Neural progenitor cell (in vitro differentiated cells): ENCODE measurements around the gene KDSR. TPM values are rescaled to one million over a fixed set of nuclear protein-coding genes. Genes with fewer than 3 reads are reported as not detected.
A peak's percentile ranks its signal among the peaks of the same experiment; 100 is the strongest.

Experiments
- DNase-seq: peaks from one replicate; pipeline ENCODE4 v3.0.0-alpha.2; 2016; ENCODE audit warnings: low spot score
- H2AFZ ChIP-seq: fragments of 200-600 bp; sonication (generic); replicated peaks from 2 replicates; pipeline ENCODE4 v1.6.1; 2016; ENCODE audit warnings: antibody characterized with exemption
- H3F3A ChIP-seq: fragments of 200-600 bp; sonication (generic); 2 replicates; pipeline ENCODE4 v1.6.1; 2016; ENCODE audit warnings: antibody characterized with exemption, low read depth
- H3K27ac ChIP-seq: fragments of 200-600 bp; sonication (generic); 2 replicates; pipeline ENCODE4 v1.5.1; 2016; ENCODE audit warnings: mild to moderate bottlenecking
- H3K27me3 ChIP-seq: fragments of 200-600 bp; sonication (generic); 2 replicates; pipeline ENCODE4 v1.6.1; 2016; ENCODE audit warnings: mild to moderate bottlenecking, moderate library complexity
- H3K36me3 ChIP-seq: fragments of 200-600 bp; sonication (generic); 2 replicates; pipeline ENCODE4 v1.5.1; 2016
- H3K4me1 ChIP-seq: fragments of 200-600 bp; sonication (generic); 2 replicates; pipeline ENCODE4 v1.6.1; 2016; ENCODE audit warnings: mixed run types
- H3K4me2 ChIP-seq: fragments of 200-600 bp; sonication (generic); 2 replicates; pipeline ENCODE4 v1.6.1; 2016
- H3K4me3 ChIP-seq: fragments of 200-600 bp; sonication (generic); 2 replicates; pipeline ENCODE4 v1.5.1; 2016
- H3K79me2 ChIP-seq: fragments of 200-600 bp; sonication (generic); 2 replicates; pipeline ENCODE4 v1.6.1; 2016; ENCODE audit warnings: low read depth
- H3K9ac ChIP-seq: fragments of 200-600 bp; sonication (generic); 2 replicates; pipeline ENCODE4 v1.6.1; 2016
- H3K9me3 ChIP-seq: fragments of 200-600 bp; sonication (generic); 2 replicates; pipeline ENCODE4 v1.5.1; 2016; ENCODE audit warnings: low read depth
- H4K20me1 ChIP-seq: fragments of 200-600 bp; sonication (generic); 2 replicates; pipeline ENCODE4 v1.6.1; 2016; ENCODE audit warnings: low read depth
- H3K27ac Mint-ChIP-seq: 3 replicates; pipeline ENCODE4 v1.8.0; 2021; ENCODE audit warnings: mixed read lengths
- H3K27me3 Mint-ChIP-seq: 2 replicates; pipeline ENCODE4 v1.8.0; 2022; ENCODE audit warnings: low read depth, mild to moderate bottlenecking, inconsistent platforms, moderate library complexity, mixed read lengths; ENCODE audit not compliant: insufficient read depth
- H3K36me3 Mint-ChIP-seq: 3 replicates; pipeline ENCODE4 v1.8.0; 2021; ENCODE audit warnings: mixed read lengths
- H3K4me1 Mint-ChIP-seq: 3 replicates; pipeline ENCODE4 v1.8.0; 2021; ENCODE audit warnings: mixed read lengths
- H3K4me3 Mint-ChIP-seq: 3 replicates; pipeline ENCODE4 v1.8.0; 2021; ENCODE audit warnings: mild to moderate bottlenecking, moderate library complexity, mixed read lengths
- H3K9me3 Mint-ChIP-seq: 3 replicates; pipeline ENCODE4 v1.8.0; 2020; ENCODE audit warnings: mixed read lengths
- EZH2 ChIP-seq: fragments of 200-600 bp; sonication (generic); IDR thresholded peaks from 2 replicates; pipeline ENCODE4 v1.6.1; 2017; ENCODE audit warnings: antibody characterized with exemption, mild to moderate bottlenecking, moderate library complexity
- EZH2phosphoT487 ChIP-seq: fragments of 200-600 bp; sonication (generic); IDR thresholded peaks from 2 replicates; pipeline ENCODE4 v1.6.1; 2017; ENCODE audit warnings: antibody characterized with exemption
- total RNA-seq: library from RNA; depleted of rRNA; stranded (reverse); fragments of >200 nt; gene quantifications from 2 replicates; pipeline ENCODE4 v1.2.3, GENCODE V29; 2015; ENCODE audit warnings: low replicate concordance
- TF ChIP-seq, protein P1 (sequence below): fragments of 200-600 bp; sonication (generic); IDR thresholded peaks from 2 replicates; pipeline ENCODE4 v1.5.1; 2017; ENCODE audit warnings: antibody characterized with exemption, mild to moderate bottlenecking

KDSR gene
- total RNA-seq, 1 donor from 2014 or later, result 20.6 TPM

- TF ChIP-seq EZH2 (no peak), EZH2phosphoT487 (no peak)
- TF ChIP-seq, protein P1, sequence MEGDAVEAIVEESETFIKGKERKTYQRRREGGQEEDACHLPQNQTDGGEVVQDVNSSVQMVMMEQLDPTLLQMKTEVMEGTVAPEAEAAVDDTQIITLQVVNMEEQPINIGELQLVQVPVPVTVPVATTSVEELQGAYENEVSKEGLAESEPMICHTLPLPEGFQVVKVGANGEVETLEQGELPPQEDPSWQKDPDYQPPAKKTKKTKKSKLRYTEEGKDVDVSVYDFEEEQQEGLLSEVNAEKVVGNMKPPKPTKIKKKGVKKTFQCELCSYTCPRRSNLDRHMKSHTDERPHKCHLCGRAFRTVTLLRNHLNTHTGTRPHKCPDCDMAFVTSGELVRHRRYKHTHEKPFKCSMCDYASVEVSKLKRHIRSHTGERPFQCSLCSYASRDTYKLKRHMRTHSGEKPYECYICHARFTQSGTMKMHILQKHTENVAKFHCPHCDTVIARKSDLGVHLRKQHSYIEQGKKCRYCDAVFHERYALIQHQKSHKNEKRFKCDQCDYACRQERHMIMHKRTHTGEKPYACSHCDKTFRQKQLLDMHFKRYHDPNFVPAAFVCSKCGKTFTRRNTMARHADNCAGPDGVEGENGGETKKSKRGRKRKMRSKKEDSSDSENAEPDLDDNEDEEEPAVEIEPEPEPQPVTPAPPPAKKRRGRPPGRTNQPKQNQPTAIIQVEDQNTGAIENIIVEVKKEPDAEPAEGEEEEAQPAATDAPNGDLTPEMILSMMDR, result no peak
- H2AFZ ChIP-seq, result no peak overlapping the region
- no peaks in the 10 kb centered on the region for H3K27me3 ChIP-seq
- Mint-ChIP-seq H3K36me3 (peaks cover 4% of the 10 kb centered on the region), H3K27me3 (peaks cover 7% of the 10 kb centered on the region), H3K4me1 (no peaks in the 10 kb centered on the region), H3K4me3 (no peak overlapping the region), H3K27ac (no peak overlapping the region), H3K9me3 (peaks cover 11% of the 10 kb centered on the region)
- H3K9ac ChIP-seq, result no peak overlapping the region
- H3K4me1 ChIP-seq, result no peaks in the 10 kb centered on the region
- no peaks in the 10 kb centered on the region for H3K79me2 ChIP-seq
- H4K20me1 ChIP-seq, result no peaks in the 10 kb centered on the region
- no peaks in the 10 kb centered on the region for H3K9me3 ChIP-seq
- H3K36me3 ChIP-seq, result no peaks in the 10 kb centered on the region
- H3K4me3 ChIP-seq, result no peak overlapping the region
- DNase-seq, result no peak
- no peak overlapping the region for H3K4me2 ChIP-seq
- no peaks in the 10 kb centered on the region for H3F3A ChIP-seq
- no peak overlapping the region for H3K27ac ChIP-seq
These were observed 7.5 kb upstream of the KDSR start for GRCh38 chr18:63374540-63374939.

GRCh38 chr18:63373161-63373560 lies 6.2 kb upstream of the KDSR start:
- no peaks in the 10 kb centered on the region for H4K20me1 ChIP-seq
- Mint-ChIP-seq H3K36me3 (peaks cover 8% of the 10 kb centered on the region), H3K9me3 (peaks cover 12% of the 10 kb centered on the region), H3K27me3 (peaks cover 5% of the 10 kb centered on the region), H3K27ac (no peak overlapping the region), H3K4me1 (peaks cover 3% of the 10 kb centered on the region), H3K4me3 (no peak overlapping the region)
- no peak overlapping the region for H3K27ac ChIP-seq
- no peak overlapping the region for H3K9ac ChIP-seq
- H3F3A ChIP-seq, result peaks cover 9% of the 10 kb centered on the region
- no peak for TF ChIP-seq EZH2
- no peak for TF ChIP-seq EZH2phosphoT487
- TF ChIP-seq, protein P1, result no peak
- no peaks in the 10 kb centered on the region for H3K27me3 ChIP-seq
- no peaks in the 10 kb centered on the region for H3K9me3 ChIP-seq
- DNase-seq, result no peak
- no peaks in the 10 kb centered on the region for H3K79me2 ChIP-seq
- H2AFZ ChIP-seq, result no peak overlapping the region
- H3K36me3 ChIP-seq, result no peaks in the 10 kb centered on the region
- no peaks in the 10 kb centered on the region for H3K4me1 ChIP-seq
- no peak overlapping the region for H3K4me3 ChIP-seq
- no peak overlapping the region for H3K4me2 ChIP-seq

- Histone ChIP-seq H3K27me3 (no peaks in the 10 kb centered on the region), H3K36me3 (no peaks in the 10 kb centered on the region), H3F3A (peaks cover 20% of the 10 kb centered on the region), H4K20me1 (peaks cover 17% of the 10 kb centered on the region), H3K79me2 (peaks cover 33% of the 10 kb centered on the region), H3K9ac (no peak overlapping the region), H3K4me1 (peaks cover 10% of the 10 kb centered on the region), H3K4me3 (peak overlapping the region; percentile 93), H3K9me3 (no peaks in the 10 kb centered on the region), H3K4me2 (peak overlapping the region; percentile 86), H3K27ac (no peak overlapping the region), H2AFZ (no peak overlapping the region)
- H3K4me1 Mint-ChIP-seq, result peaks cover 15% of the 10 kb centered on the region
- peak overlapping the region; percentile 83 for H3K4me3 Mint-ChIP-seq
- H3K36me3 Mint-ChIP-seq, result peaks cover 12% of the 10 kb centered on the region
- peaks cover 5% of the 10 kb centered on the region for H3K27me3 Mint-ChIP-seq
- DNase-seq, result no peak
- peaks cover 7% of the 10 kb centered on the region for H3K9me3 Mint-ChIP-seq
- TF ChIP-seq EZH2, result no peak
- TF ChIP-seq, protein P1, result no peak
- no peak for TF ChIP-seq EZH2phosphoT487
- H3K27ac Mint-ChIP-seq, result no peak overlapping the region
These were observed 1.6 kb upstream of the KDSR start for GRCh38 chr18:63368611-63369010.
